K562 (cell line): ENCODE results near the gene ICAM1. TPM values are rescaled to one million over a fixed set of nuclear protein-coding genes. Genes with fewer than 3 reads are reported as not detected.

Experiments used
- ATAC-seq: fragments of 200-7000 bp; cut with Tn5 transposase; 3 replicates; pipeline ENCODE4 v1.9.1; 2020; ENCODE audit warnings: moderate library complexity
- BruUV-seq: library from RNA; stranded (reverse); fragments of 400-500 nt; replicated peaks from 2 replicates; lab custom pipeline; 2021; lab: Mats Ljungman, UMichigan
- CTCF ChIA-PET: fragments of 300-600 bp; formaldehyde crosslinking; extraction: SDS; loops from one replicate; lab custom pipeline; 2021; ENCODE audit warnings: low intra/inter-chr PET ratio; lab: Yijun Ruan, JAX
- POLR2A ChIA-PET: fragments of 300-600, 350-650 bp; sonication (Branson Sonifier 250); formaldehyde crosslinking; extraction: SDS; loops from one replicate; lab custom pipeline; 2021; ENCODE audit warnings: antibody characterized with exemption, inconsistent platforms; lab: Yijun Ruan, JAX
- DNase-seq, 4 experiments: peaks; one replicate each; pipeline versions ENCODE4 v3.0.0 to v3.0.0-alpha.2; 2011 to 2018; ENCODE audit warnings: low spot score in 3 of 4, mixed read lengths in 3 of 4; ENCODE audit errors: extremely low read depth in 1 of 4
- FAIRE-seq: peaks from 2 replicates; lab custom pipeline; 2011; peaks lifted over from hg19 to GRCh38; lab: Jason Lieb, UNC
- H2AFZ ChIP-seq: 2 replicates; pipeline ENCODE4 v1.6.0; 2011; ENCODE audit warnings: low read depth, low read length, control low read depth, inconsistent platforms
- H3K27ac ChIP-seq: fragments of 200-600 bp; 3 replicates; pipeline ENCODE4 v1.8.0; 2011; ENCODE audit warnings: low read depth, mild to moderate bottlenecking, control low read depth, inconsistent platforms, low read length, moderate library complexity, mixed read lengths; ENCODE audit errors: extremely low read depth
- H3K27me3 ChIP-seq, 2 experiments: fragments of 300-600 bp in 1 of 2; 2 replicates in 1 of 2; 3 replicates in 1 of 2; pipeline versions ENCODE4 v1.6.0 to v1.8.0; 2011; ENCODE audit warnings: inconsistent platforms in 2 of 2, low read length in 2 of 2, mild to moderate bottlenecking in 1 of 2, mixed read lengths in 1 of 2, moderate library complexity in 1 of 2; ENCODE audit not compliant: control insufficient read depth in 2 of 2, insufficient read depth in 2 of 2
- H3K36me3 ChIP-seq: fragments of 300-600 bp; 3 replicates; pipeline ENCODE4 v1.8.0; 2011; ENCODE audit warnings: mild to moderate bottlenecking, low read length, inconsistent platforms; ENCODE audit not compliant: control insufficient read depth, insufficient read depth
- H3K4me1 ChIP-seq, 2 experiments: fragments of 200-600 bp in 1 of 2; replicated peaks in 1 of 2; 2 replicates in 1 of 2; 3 replicates in 1 of 2; pipeline versions ENCODE4 v1.5.1 to v1.8.0; 2011; ENCODE audit warnings: inconsistent platforms in 2 of 2, low read length in 2 of 2, mild to moderate bottlenecking in 1 of 2, mixed read lengths in 1 of 2, moderate library complexity in 1 of 2; ENCODE audit not compliant: control insufficient read depth in 2 of 2, insufficient read depth in 2 of 2
- H3K4me2 ChIP-seq: 2 replicates; pipeline ENCODE4 v1.6.1; 2011; ENCODE audit warnings: low read length, control low read depth, inconsistent platforms, mixed read lengths; ENCODE audit not compliant: insufficient read depth
- H3K4me3 ChIP-seq: fragments of 200-600 bp; sonication (generic), shearing (Covaris generic); 2 replicates; pipeline ENCODE4 v1.5.1; 2016; ENCODE audit warnings: control low read depth, inconsistent platforms
- H3K79me2 ChIP-seq: fragments of 200-600 bp; 3 replicates; pipeline ENCODE4 v1.8.0; 2011; ENCODE audit warnings: low read length, inconsistent platforms; ENCODE audit not compliant: control insufficient read depth, insufficient read depth
- H3K9ac ChIP-seq, 2 experiments: 2 replicates each; pipeline versions ENCODE4 v1.6.0 to v1.6.1; 2011; ENCODE audit warnings: low read depth in 2 of 2, low read length in 2 of 2, control low read depth in 1 of 2, inconsistent platforms in 1 of 2, mild to moderate bottlenecking in 1 of 2, mixed read lengths in 1 of 2; ENCODE audit not compliant: insufficient read depth in 1 of 2
- H3K9me1 ChIP-seq: one replicate; pipeline ENCODE4 v1.6.0; 2011; ENCODE audit warnings: inconsistent platforms, mild to moderate bottlenecking, low read length, moderate library complexity; ENCODE audit not compliant: control insufficient read depth, insufficient read depth
- H3K9me3 ChIP-seq: replicated peaks from 2 replicates; pipeline ENCODE4 v1.5.1; 2011; ENCODE audit warnings: low read depth, low read length, inconsistent platforms; ENCODE audit not compliant: control insufficient read depth, insufficient read depth
- H4K20me1 ChIP-seq: replicated peaks from 2 replicates; pipeline ENCODE4 v1.6.1; 2011; ENCODE audit warnings: low read length, inconsistent platforms, mixed read lengths; ENCODE audit not compliant: control insufficient read depth, insufficient read depth
- CC2D1A ChIP-seq: fragments of 450-650 bp; IDR thresholded peaks from 2 replicates; pipeline ENCODE4 v1.6.1; 2017; ENCODE audit warnings: mild to moderate bottlenecking
- CXXC5 ChIP-seq: fragments of 250-450 bp; sonication (Bioruptor Pico); IDR thresholded peaks from 2 replicates; pipeline ENCODE4 v1.8.0; 2022; ENCODE audit warnings: inconsistent platforms, mild to moderate bottlenecking, moderate library complexity
- ELF4 ChIP-seq: fragments of 450-650 bp; formaldehyde crosslinking; IDR thresholded peaks from 2 replicates; pipeline ENCODE4 v1.4.0; 2022; ENCODE audit warnings: missing genetic modification characterization
- ILF3 ChIP-seq: fragments of 450-650 bp; IDR thresholded peaks from 2 replicates; pipeline ENCODE4 v1.6.1; 2018; ENCODE audit warnings: antibody characterized with exemption, mild to moderate bottlenecking, moderate library complexity, borderline replicate concordance
- KDM1A ChIP-seq, 2 experiments: fragments of 450-650 bp; IDR thresholded peaks; 2 replicates each; pipeline ENCODE4 v1.6.1; 2016; ENCODE audit warnings: mild to moderate bottlenecking in 2 of 2
- MCM7 ChIP-seq, 2 experiments: fragments of 450-650 bp; IDR thresholded peaks; 2 replicates each; pipeline ENCODE4 v1.6.1; 2016 to 2018
- PBX2 ChIP-seq, 2 experiments: IDR thresholded peaks in 1 of 2; conservative IDR thresholded peaks in 1 of 2; 2 replicates each; pipeline ENCODE4 v1.6.1; 2016; ENCODE audit warnings: low read depth in 2 of 2, mild to moderate bottlenecking in 1 of 2, missing compliant biosample characterization in 1 of 2, missing genetic modification characterization in 1 of 2, moderate library complexity in 1 of 2
- PKNOX1 ChIP-seq: fragments of 450-650 bp; IDR thresholded peaks from 2 replicates; pipeline ENCODE4 v1.6.1; 2016
- RAD51 ChIP-seq: fragments of 450-650 bp; IDR thresholded peaks from 2 replicates; pipeline ENCODE4 v1.7.1; 2016; ENCODE audit warnings: low read depth, mild to moderate bottlenecking, borderline replicate concordance
- SMAD4 ChIP-seq: fragments of 250-450 bp; sonication (Bioruptor Pico); conservative IDR thresholded peaks from 2 replicates; pipeline ENCODE4 v1.8.0; 2021; ENCODE audit warnings: inconsistent platforms, mild to moderate bottlenecking, moderate library complexity
- SPI1 ChIP-seq: IDR thresholded peaks from 2 replicates; pipeline ENCODE4 v1.6.1; 2011; ENCODE audit warnings: low read depth, low read length, control low read depth, borderline replicate concordance
- TFE3 ChIP-seq: fragments of 450-650 bp; formaldehyde crosslinking; IDR thresholded peaks from 2 replicates; pipeline ENCODE4 v1.4.0; 2020; ENCODE audit warnings: mild to moderate bottlenecking, mixed read lengths
- TOE1 ChIP-seq, 2 experiments: fragments of 450-650 bp in 1 of 2; sonication (generic) in 1 of 2; formaldehyde crosslinking in 1 of 2; IDR thresholded peaks; 2 replicates each; pipeline versions ENCODE4 v1.7.1 to v1.8.0; 2016 to 2022; ENCODE audit warnings: borderline replicate concordance in 2 of 2, mild to moderate bottlenecking in 2 of 2, antibody characterized with exemption in 1 of 2, inconsistent platforms in 1 of 2, low read depth in 1 of 2, missing genetic modification reagents in 1 of 2, moderate library complexity in 1 of 2
- USF1 ChIP-seq: sonication (generic); formaldehyde crosslinking; IDR thresholded peaks from 2 replicates; pipeline ENCODE4 v1.9.0; 2022; ENCODE audit warnings: mild to moderate bottlenecking, missing genetic modification reagents
- ZNF41 ChIP-seq: fragments of 250-450 bp; sonication (Bioruptor Pico); conservative IDR thresholded peaks from 2 replicates; pipeline ENCODE4 v1.4.0; 2020; ENCODE audit warnings: mild to moderate bottlenecking
- WGBS: fragments of 100-300 bp; shearing (Covaris generic); methylation state at CpG from one replicate; pipeline ENCODE4 v1.1.6; 2016; ENCODE audit warnings: low coverage, mixed read lengths; ENCODE audit not compliant: insufficient coverage; ENCODE audit errors: missing lambda C conversion rate; 5-methylcytosine and 5-hydroxymethylcytosine counted together
- in situ Hi-C: fragments of 300-500 bp; cut with MboI; formaldehyde crosslinking; loops from 4 replicates; pipeline ENCODE4 v1.15.0; 2018; ENCODE audit warnings: inconsistent platforms, mixed read lengths
- intact Hi-C: fragments of 100-400 bp; cut with micrococcal nuclease; formaldehyde crosslinking; loops from 2 replicates; pipeline ENCODE4 v1.14.2; 2022
- polyA plus RNA-seq, 8 experiments: library from polyadenylated mRNA; depleted of rRNA in 4 of 8; stranded (reverse) in 5 of 8; unstranded in 3 of 8; fragments of >200 nt; fragmentation: Nextera tagmentation in 2 of 8; fragmentation: Illumina TruSeq in 1 of 8; extraction: Ambion mirVana in 2 of 8; extraction: Trizol in 1 of 8; gene quantifications; 2 replicates each; pipeline versions ENCODE4 v1.2.1 to v1.2.3, GENCODE V29; 2011 to 2014; ENCODE audit warnings: inconsistent platforms in 1 of 8, missing spikeins in 1 of 8
- total RNA-seq, 7 experiments: library from RNA; depleted of rRNA in 6 of 7; stranded (reverse); fragments of >200 nt in 6 of 7; fragmentation: Illumina TruSeq in 2 of 7; extraction: Trizol in 2 of 7; gene quantifications; 2 replicates each; pipeline versions ENCODE4 v1.2.1 to v1.2.3, GENCODE V29; 2011 to 2021; ENCODE audit warnings: low replicate concordance in 1 of 7

ICAM1 gene
- total and polyA plus RNA-seq, 9 of the 15 experiments (the other 6 are each of a cell fraction or from before 2014, with no cell fraction given): 2.3 to 24.4 (median 13.4) TPM

- H3K27me3 ChIP-seq: no peaks in the 10 kb centered on the region
- H3K36me3 ChIP-seq: peaks cover 54% of the 10 kb centered on the region
- H3K9me3 ChIP-seq: no peaks in the 10 kb centered on the region
- H3K27ac ChIP-seq: peak overlapping the region; percentile 96; the same call in 2 of the 3 replicates
- FAIRE-seq: no peak
- H3K4me3 ChIP-seq: no peak overlapping the region
- H3K4me2 ChIP-seq: no peak overlapping the region
- intact Hi-C loops (no loop called here), in situ Hi-C loops (no loop called here)
- H3K9me1 ChIP-seq: peaks cover 6% of the 10 kb centered on the region
- peak overlapping the region in 1 of 2 experiments; percentile 41; a peak in 3 of 4 replicates for H3K9ac ChIP-seq
- no peak for ATAC-seq
- peaks cover 30 to 68% of the 10 kb centered on the region in 2 experiments; a peak in 4 of 5 replicates for H3K4me1 ChIP-seq
- POLR2A ChIA-PET: interaction anchor here (0.5 to 6.2 kb wide), 4 partner anchors 14 to 20 kb away, joined by 3 to 74 read pairs (median 4); partner anchors contain the start of gene ICAM1
- 71% methylated on average over 4 of the region's 4 CpGs for WGBS
- no TSS peak for BruUV-seq
- peaks cover 44% of the 10 kb centered on the region for H3K79me2 ChIP-seq
- DNase-seq: peak in 1 of 4 experiments; percentile 45
- no peaks in the 10 kb centered on the region for H4K20me1 ChIP-seq
- no peak overlapping the region for H2AFZ ChIP-seq
- CTCF ChIA-PET: no interaction called here
- TF ChIP-seq KDM1A (IDR thresholded peaks at IDR 0.05) (no peak), TOE1 (IDR thresholded peaks at IDR 0.05; ENCODE audit: borderline replicate concordance) (peak; percentile 85), TOE1 (CRISPR knock-in tag; IDR thresholded peaks at IDR 0.05; ENCODE audit: borderline replicate concordance, low read depth) (no peak), SPI1 (peak; percentile 44; the same call in 1 of the 2 replicates), USF1 (peak; percentile 66), CXXC5 (peak; percentile 41), ZNF41 (CRISPR knock-in tag) (no peak), TFE3 (CRISPR knock-in tag) (peak; percentile 93), PKNOX1 (peak; percentile 83), ILF3 (0 out of 2 replicates have a peak, but pooled peaks have one; percentile 20), MCM7 (IDR thresholded peaks at IDR 0.05) (no peak), SMAD4 (CRISPR knock-in tag) (0 out of 2 replicates have a peak, but pooled peaks have one; percentile 41), ELF4 (CRISPR knock-in tag) (no peak), PBX2 (CRISPR knock-in tag; IDR thresholded peaks at IDR 0.05; ENCODE audit: low read depth) (peak; percentile 28; the same call in 1 of the 2 replicates), PBX2 (tag; conservative IDR thresholded peaks at IDR 0.05; ENCODE audit: low read depth) (peak; percentile 76), RAD51 (peak; percentile 56; the same call in 1 of the 2 replicates), CC2D1A (no peak)
These were observed 14.5 kb downstream of the ICAM1 start for GRCh38 chr19:10285393-10285792.
